GM21447 (cell line): ENCODE data around the gene EIF1AX.
"Not testable (repeated sequence)": the region's sequence is repeated elsewhere in the genome, so short reads cannot be mapped to it uniquely, and the experiment has no call there.

Experiments
- ATAC-seq: cut with Tn5 transposase; IDR thresholded peaks from one replicate; pipeline ENCODE4 v1.9.1; 2021; ENCODE audit not compliant: unreplicated experiment

The EIF1AX gene

GRCh38 chrX:20127440-20127839, 14.2 kb downstream of the EIF1AX start:
- not testable (repeated sequence) for ATAC-seq

GRCh38 chrX:20126833-20127232, 14.8 kb downstream of the EIF1AX start:
- not testable (repeated sequence) for ATAC-seq

GRCh38 chrX:20124964-20125363, 16.7 kb downstream of the EIF1AX start:
- ATAC-seq, result no peak

GRCh38 chrX:20118065-20118824, 23.4 kb downstream of the EIF1AX start:
- ATAC-seq, result no peak

GRCh38 chrX:20116577-20117240, 24.9 kb downstream of the EIF1AX start, which contains the start of gene MAP7D2:
Gene MAP7D2 (minus strand): TSS chrX:20116907. CDS start chrX:20116879, 28 bp downstream.
- no peak for ATAC-seq

- ATAC-seq, result no peak
These were observed 25.5 kb downstream of the EIF1AX start for GRCh38 chrX:20116087-20116576.

GRCh38 chrX:20112022-20112774, 29.4 kb downstream of the EIF1AX start:
- no peak for ATAC-seq

- no peak for ATAC-seq
These were observed 30.4 kb downstream of the EIF1AX start for GRCh38 chrX:20111271-20111670.

- no peak for ATAC-seq
These were observed 39.6 kb downstream of the EIF1AX start for GRCh38 chrX:20101934-20102581.

- ATAC-seq, result no peak
These were observed 50.1 kb downstream of the EIF1AX start for GRCh38 chrX:20091499-20091898.

- ATAC-seq, result no peak
These were observed 51.8 kb downstream of the EIF1AX start for GRCh38 chrX:20089845-20090244.

GRCh38 chrX:20080277-20080676, 61.4 kb downstream of the EIF1AX start:
- ATAC-seq, result no peak
